GM19023 (cell line): Measurements from ENCODE around the gene R3HCC1L.
"Not testable (repeated sequence)": the region's sequence is repeated elsewhere in the genome, so short reads cannot be mapped to it uniquely, and the experiment has no call there.

ENCODE experiments used
- ATAC-seq: cut with Tn5 transposase; IDR thresholded peaks from one replicate; pipeline ENCODE4 v1.9.1; 2021; ENCODE audit warnings: mild to moderate bottlenecking, moderate library complexity; ENCODE audit not compliant: unreplicated experiment

The R3HCC1L gene

GRCh38 chr10:98170249-98171117, 36.0 kb downstream of the R3HCC1L start:
- no peak for ATAC-seq

- no peak for ATAC-seq
Measured at GRCh38 chr10:98172073-98172472, 37.6 kb downstream of the R3HCC1L start.

- no peak for ATAC-seq
Measured at GRCh38 chr10:98172495-98172894, 38.0 kb downstream of the R3HCC1L start.

GRCh38 chr10:98173260-98173659, 38.8 kb downstream of the R3HCC1L start:
- no peak for ATAC-seq

GRCh38 chr10:98182351-98182915, 48.0 kb downstream of the R3HCC1L start:
- ATAC-seq: not testable (repeated sequence)

- no peak for ATAC-seq
Measured at GRCh38 chr10:98186681-98187080, 52.2 kb downstream of the R3HCC1L start.

GRCh38 chr10:98190773-98191172, 56.3 kb downstream of the R3HCC1L start:
- not testable (repeated sequence) for ATAC-seq

- no peak for ATAC-seq
Measured at GRCh38 chr10:98193037-98193436, 58.6 kb downstream of the R3HCC1L start.

- ATAC-seq: no peak
Measured at GRCh38 chr10:98194633-98195032, 60.2 kb downstream of the R3HCC1L start.

- ATAC-seq: no peak
Measured at GRCh38 chr10:98195120-98195519, 60.7 kb downstream of the R3HCC1L start.

- ATAC-seq: no peak
Measured at GRCh38 chr10:98196985-98197384, 62.5 kb downstream of the R3HCC1L start.

- ATAC-seq: no peak
Measured at GRCh38 chr10:98201760-98202159, 67.3 kb downstream of the R3HCC1L start.

- ATAC-seq: no peak
Measured at GRCh38 chr10:98202378-98202777, 67.9 kb downstream of the R3HCC1L start.

- no peak for ATAC-seq
Measured at GRCh38 chr10:98205351-98205750, 70.9 kb downstream of the R3HCC1L start.

GRCh38 chr10:98208925-98209324, 74.5 kb downstream of the R3HCC1L start:
- ATAC-seq: no peak

GRCh38 chr10:98209441-98209840, 75.0 kb downstream of the R3HCC1L start:
- no peak for ATAC-seq

- ATAC-seq: no peak
Measured at GRCh38 chr10:98212196-98212595, 77.7 kb downstream of the R3HCC1L start.

- no peak for ATAC-seq
Measured at GRCh38 chr10:98213740-98214139, 79.3 kb downstream of the R3HCC1L start.

- no peak for ATAC-seq
Measured at GRCh38 chr10:98215373-98215772, 80.9 kb downstream of the R3HCC1L start.

- ATAC-seq: no peak
Measured at GRCh38 chr10:98217801-98218200, 83.3 kb downstream of the R3HCC1L start.

- no peak for ATAC-seq
Measured at GRCh38 chr10:98223874-98224273, 89.4 kb downstream of the R3HCC1L start.

- ATAC-seq: no peak
Measured at GRCh38 chr10:98224509-98224908, 90.1 kb downstream of the R3HCC1L start.
